ENCODE data around the gene LGMN. TPM values are rescaled to one million over a fixed set of nuclear protein-coding genes. Genes with fewer than 3 reads are reported as not detected.

The LGMN gene
- total and polyA plus RNA-seq, 2 of the 8 experiments (the other 6 are each of a cell fraction or from before 2014, with no cell fraction given), result 57.4 to 83.4 TPM

- TF ChIP-seq, protein P1, sequence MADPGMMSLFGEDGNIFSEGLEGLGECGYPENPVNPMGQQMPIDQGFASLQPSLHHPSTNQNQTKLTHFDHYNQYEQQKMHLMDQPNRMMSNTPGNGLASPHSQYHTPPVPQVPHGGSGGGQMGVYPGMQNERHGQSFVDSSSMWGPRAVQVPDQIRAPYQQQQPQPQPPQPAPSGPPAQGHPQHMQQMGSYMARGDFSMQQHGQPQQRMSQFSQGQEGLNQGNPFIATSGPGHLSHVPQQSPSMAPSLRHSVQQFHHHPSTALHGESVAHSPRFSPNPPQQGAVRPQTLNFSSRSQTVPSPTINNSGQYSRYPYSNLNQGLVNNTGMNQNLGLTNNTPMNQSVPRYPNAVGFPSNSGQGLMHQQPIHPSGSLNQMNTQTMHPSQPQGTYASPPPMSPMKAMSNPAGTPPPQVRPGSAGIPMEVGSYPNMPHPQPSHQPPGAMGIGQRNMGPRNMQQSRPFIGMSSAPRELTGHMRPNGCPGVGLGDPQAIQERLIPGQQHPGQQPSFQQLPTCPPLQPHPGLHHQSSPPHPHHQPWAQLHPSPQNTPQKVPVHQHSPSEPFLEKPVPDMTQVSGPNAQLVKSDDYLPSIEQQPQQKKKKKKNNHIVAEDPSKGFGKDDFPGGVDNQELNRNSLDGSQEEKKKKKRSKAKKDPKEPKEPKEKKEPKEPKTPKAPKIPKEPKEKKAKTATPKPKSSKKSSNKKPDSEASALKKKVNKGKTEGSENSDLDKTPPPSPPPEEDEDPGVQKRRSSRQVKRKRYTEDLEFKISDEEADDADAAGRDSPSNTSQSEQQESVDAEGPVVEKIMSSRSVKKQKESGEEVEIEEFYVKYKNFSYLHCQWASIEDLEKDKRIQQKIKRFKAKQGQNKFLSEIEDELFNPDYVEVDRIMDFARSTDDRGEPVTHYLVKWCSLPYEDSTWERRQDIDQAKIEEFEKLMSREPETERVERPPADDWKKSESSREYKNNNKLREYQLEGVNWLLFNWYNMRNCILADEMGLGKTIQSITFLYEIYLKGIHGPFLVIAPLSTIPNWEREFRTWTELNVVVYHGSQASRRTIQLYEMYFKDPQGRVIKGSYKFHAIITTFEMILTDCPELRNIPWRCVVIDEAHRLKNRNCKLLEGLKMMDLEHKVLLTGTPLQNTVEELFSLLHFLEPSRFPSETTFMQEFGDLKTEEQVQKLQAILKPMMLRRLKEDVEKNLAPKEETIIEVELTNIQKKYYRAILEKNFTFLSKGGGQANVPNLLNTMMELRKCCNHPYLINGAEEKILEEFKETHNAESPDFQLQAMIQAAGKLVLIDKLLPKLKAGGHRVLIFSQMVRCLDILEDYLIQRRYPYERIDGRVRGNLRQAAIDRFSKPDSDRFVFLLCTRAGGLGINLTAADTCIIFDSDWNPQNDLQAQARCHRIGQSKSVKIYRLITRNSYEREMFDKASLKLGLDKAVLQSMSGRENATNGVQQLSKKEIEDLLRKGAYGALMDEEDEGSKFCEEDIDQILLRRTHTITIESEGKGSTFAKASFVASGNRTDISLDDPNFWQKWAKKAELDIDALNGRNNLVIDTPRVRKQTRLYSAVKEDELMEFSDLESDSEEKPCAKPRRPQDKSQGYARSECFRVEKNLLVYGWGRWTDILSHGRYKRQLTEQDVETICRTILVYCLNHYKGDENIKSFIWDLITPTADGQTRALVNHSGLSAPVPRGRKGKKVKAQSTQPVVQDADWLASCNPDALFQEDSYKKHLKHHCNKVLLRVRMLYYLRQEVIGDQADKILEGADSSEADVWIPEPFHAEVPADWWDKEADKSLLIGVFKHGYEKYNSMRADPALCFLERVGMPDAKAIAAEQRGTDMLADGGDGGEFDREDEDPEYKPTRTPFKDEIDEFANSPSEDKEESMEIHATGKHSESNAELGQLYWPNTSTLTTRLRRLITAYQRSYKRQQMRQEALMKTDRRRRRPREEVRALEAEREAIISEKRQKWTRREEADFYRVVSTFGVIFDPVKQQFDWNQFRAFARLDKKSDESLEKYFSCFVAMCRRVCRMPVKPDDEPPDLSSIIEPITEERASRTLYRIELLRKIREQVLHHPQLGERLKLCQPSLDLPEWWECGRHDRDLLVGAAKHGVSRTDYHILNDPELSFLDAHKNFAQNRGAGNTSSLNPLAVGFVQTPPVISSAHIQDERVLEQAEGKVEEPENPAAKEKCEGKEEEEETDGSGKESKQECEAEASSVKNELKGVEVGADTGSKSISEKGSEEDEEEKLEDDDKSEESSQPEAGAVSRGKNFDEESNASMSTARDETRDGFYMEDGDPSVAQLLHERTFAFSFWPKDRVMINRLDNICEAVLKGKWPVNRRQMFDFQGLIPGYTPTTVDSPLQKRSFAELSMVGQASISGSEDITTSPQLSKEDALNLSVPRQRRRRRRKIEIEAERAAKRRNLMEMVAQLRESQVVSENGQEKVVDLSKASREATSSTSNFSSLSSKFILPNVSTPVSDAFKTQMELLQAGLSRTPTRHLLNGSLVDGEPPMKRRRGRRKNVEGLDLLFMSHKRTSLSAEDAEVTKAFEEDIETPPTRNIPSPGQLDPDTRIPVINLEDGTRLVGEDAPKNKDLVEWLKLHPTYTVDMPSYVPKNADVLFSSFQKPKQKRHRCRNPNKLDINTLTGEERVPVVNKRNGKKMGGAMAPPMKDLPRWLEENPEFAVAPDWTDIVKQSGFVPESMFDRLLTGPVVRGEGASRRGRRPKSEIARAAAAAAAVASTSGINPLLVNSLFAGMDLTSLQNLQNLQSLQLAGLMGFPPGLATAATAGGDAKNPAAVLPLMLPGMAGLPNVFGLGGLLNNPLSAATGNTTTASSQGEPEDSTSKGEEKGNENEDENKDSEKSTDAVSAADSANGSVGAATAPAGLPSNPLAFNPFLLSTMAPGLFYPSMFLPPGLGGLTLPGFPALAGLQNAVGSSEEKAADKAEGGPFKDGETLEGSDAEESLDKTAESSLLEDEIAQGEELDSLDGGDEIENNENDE (IDR thresholded peaks at IDR 0.05; ENCODE audit: insufficient replicate concordance, low read length), result no peak
- no peak for TF ChIP-seq TAF1 (IDR thresholded peaks at IDR 0.05; ENCODE audit: low read depth, low read length)
- TF ChIP-seq PHF8 (conservative IDR thresholded peaks at IDR 0.05; ENCODE audit: low read depth, low read length), result no peak
- no peak for TF ChIP-seq RAD21 (IDR thresholded peaks at IDR 0.05 in 1 of 2, conservative IDR thresholded peaks at IDR 0.05 in 1 of 2; ENCODE audit: low read depth in 2 of 2, low read length in 2 of 2)
- no peak for TF ChIP-seq CHD1 (IDR thresholded peaks at IDR 0.05; ENCODE audit: low read depth, low read length)
- TF ChIP-seq TAF7 (optimal IDR thresholded peaks at IDR 0.05; ENCODE audit: borderline replicate concordance, low read depth, low read length), result no peak
- TF ChIP-seq CTCF (IDR thresholded peaks at IDR 0.05; ENCODE audit: control extremely low read depth in 1 of 3, insufficient read depth in 1 of 3, low read depth in 1 of 3, low read length in 3 of 3), result no peak
Observed at GRCh38 chr14:92706386-92706785, 42.0 kb downstream of the LGMN start (continued).

Data from H1 (cell line).